Measurements from ENCODE around the gene CRB2. TPM values are rescaled to one million over a fixed set of nuclear protein-coding genes. Genes with fewer than 3 reads are reported as not detected.

The CRB2 gene
- total and polyA plus RNA-seq, 2 donors (not counting 1 experiment from before 2014, with no cell fraction given): 1.4 to 2.4 TPM

GRCh38 chr9:123390337-123391135 lies 34.5 kb downstream of the CRB2 start:
- H3K27me3 ChIP-seq (replicated peaks in 1 of 4; ENCODE audit: control extremely low read depth in 1 of 4, control insufficient read depth in 3 of 4, insufficient read depth in 4 of 4, low read length in 3 of 4): no peaks in the 10 kb centered on the region
- no peak overlapping the region for H3K4me2 ChIP-seq (replicated peaks; ENCODE audit: low read depth, low read length, poor library complexity, severe bottlenecking)
- TF ChIP-seq, protein P1, sequence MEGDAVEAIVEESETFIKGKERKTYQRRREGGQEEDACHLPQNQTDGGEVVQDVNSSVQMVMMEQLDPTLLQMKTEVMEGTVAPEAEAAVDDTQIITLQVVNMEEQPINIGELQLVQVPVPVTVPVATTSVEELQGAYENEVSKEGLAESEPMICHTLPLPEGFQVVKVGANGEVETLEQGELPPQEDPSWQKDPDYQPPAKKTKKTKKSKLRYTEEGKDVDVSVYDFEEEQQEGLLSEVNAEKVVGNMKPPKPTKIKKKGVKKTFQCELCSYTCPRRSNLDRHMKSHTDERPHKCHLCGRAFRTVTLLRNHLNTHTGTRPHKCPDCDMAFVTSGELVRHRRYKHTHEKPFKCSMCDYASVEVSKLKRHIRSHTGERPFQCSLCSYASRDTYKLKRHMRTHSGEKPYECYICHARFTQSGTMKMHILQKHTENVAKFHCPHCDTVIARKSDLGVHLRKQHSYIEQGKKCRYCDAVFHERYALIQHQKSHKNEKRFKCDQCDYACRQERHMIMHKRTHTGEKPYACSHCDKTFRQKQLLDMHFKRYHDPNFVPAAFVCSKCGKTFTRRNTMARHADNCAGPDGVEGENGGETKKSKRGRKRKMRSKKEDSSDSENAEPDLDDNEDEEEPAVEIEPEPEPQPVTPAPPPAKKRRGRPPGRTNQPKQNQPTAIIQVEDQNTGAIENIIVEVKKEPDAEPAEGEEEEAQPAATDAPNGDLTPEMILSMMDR (IDR thresholded peaks at IDR 0.05): no peak
- TF ChIP-seq EZH2 (IDR thresholded peaks at IDR 0.05; ENCODE audit: borderline replicate concordance, insufficient read depth, low read depth, low read length, poor library complexity, severe bottlenecking): no peak
- DNase-seq (no peak), ATAC-seq (ENCODE audit: low read depth) (no peak)
- H3K36me3 ChIP-seq (replicated peaks in 1 of 2; ENCODE audit: control extremely low read depth in 1 of 2, control insufficient read depth in 1 of 2, extremely low read depth in 1 of 2, insufficient read depth in 2 of 2, low read length in 1 of 2): peaks cover 0 to 2% of the 10 kb centered on the region in 2 experiments
- H3K4me3 ChIP-seq (ENCODE audit: control extremely low read depth in 1 of 5, extremely low read depth in 1 of 5, insufficient read depth in 1 of 5, low read depth in 2 of 5, low read length in 4 of 5): no peak overlapping the region
- 94% methylated on average over 20 of the region's 23 CpGs for WGBS (ENCODE audit: insufficient coverage)
- H3K9me3 Mint-ChIP-seq (ENCODE audit: insufficient read depth): no peaks in the 10 kb centered on the region
- intact Hi-C loops (cut with micrococcal nuclease): no loop called here
- H3K9ac ChIP-seq (ENCODE audit: low read length): no peak overlapping the region
- POLR2A ChIA-PET: no interaction called here
- no peaks in the 10 kb centered on the region for H3K4me1 Mint-ChIP-seq
- no peaks in the 10 kb centered on the region for H3K79me2 ChIP-seq (ENCODE audit: control insufficient read depth, insufficient read depth, low read length)
- CTCF ChIA-PET: interaction anchor here (0.8 to 1.7 kb wide), 2 partner anchors 36 to 309 kb away, joined by 3 to 4 read pairs; no protein-coding TSS in a partner anchor
- H3K27ac Mint-ChIP-seq: no peak overlapping the region
- no peaks in the 10 kb centered on the region for H3K4me1 ChIP-seq (ENCODE audit: control insufficient read depth in 2 of 2, insufficient read depth in 2 of 2, low read length in 2 of 2)
- H3K27me3 Mint-ChIP-seq: no peaks in the 10 kb centered on the region
- no peak overlapping the region for H2AFZ ChIP-seq (ENCODE audit: insufficient read depth, low read depth, low read length, poor library complexity, severe bottlenecking)
- peaks cover 0 to 4% (median 0%) of the 10 kb centered on the region in 3 donors for H3K9me3 ChIP-seq (ENCODE audit: control extremely low read depth in 1 of 3, control insufficient read depth in 2 of 3, insufficient read depth in 1 of 3, low read length in 2 of 3)
- no peaks in the 10 kb centered on the region for H4K20me1 ChIP-seq (ENCODE audit: control insufficient read depth, insufficient read depth, low read length, poor library complexity, severe bottlenecking)
- no peak overlapping the region for H3K27ac ChIP-seq (ENCODE audit: low read length in 2 of 2)
- H3K4me3 Mint-ChIP-seq: no peak overlapping the region

DNA sequence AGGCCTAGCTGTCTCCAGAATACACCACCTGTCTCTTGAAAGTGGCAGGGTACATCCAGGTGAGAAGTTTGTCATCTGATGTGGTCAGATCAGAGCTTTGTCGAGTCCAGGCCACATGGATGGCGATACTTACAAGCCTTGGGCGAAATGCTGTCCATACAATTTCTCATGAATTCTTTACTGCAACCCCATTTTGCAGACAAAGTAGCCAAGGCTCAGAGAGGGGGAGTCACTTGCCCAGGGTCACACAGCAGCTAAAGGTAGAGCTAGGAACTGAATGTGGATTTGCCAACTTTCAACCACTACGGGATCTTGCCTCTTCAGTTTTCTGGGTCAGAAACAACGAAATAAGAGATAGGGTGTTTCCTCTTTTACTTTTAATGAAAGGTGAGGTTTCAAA lies 35.2 kb downstream of the CRB2 start:
- no peaks in the 10 kb centered on the region for H3K4me1 ChIP-seq (ENCODE audit: control insufficient read depth in 2 of 2, insufficient read depth in 2 of 2, low read length in 2 of 2)
- Mint-ChIP-seq H3K4me3 (no peak overlapping the region), H3K27ac (no peak overlapping the region), H3K9me3 (ENCODE audit: insufficient read depth) (no peaks in the 10 kb centered on the region), H3K27me3 (no peaks in the 10 kb centered on the region), H3K4me1 (no peaks in the 10 kb centered on the region)
- 100% methylated on average over 2 of the region's 5 CpGs for WGBS (ENCODE audit: insufficient coverage)
- no peaks in the 10 kb centered on the region for H3K27me3 ChIP-seq (replicated peaks in 1 of 4; ENCODE audit: control extremely low read depth in 1 of 4, control insufficient read depth in 3 of 4, insufficient read depth in 4 of 4, low read length in 3 of 4)
- ChIA-PET POLR2A (no interaction called here), CTCF (interaction anchor here (0.6 to 1.7 kb wide), 2 partner anchors 310 to 447 kb away, joined by 3 to 4 read pairs; no protein-coding TSS in a partner anchor)
- no peak overlapping the region for H3K9ac ChIP-seq (ENCODE audit: low read length)
- H3K4me2 ChIP-seq (replicated peaks; ENCODE audit: low read depth, low read length, poor library complexity, severe bottlenecking): no peak overlapping the region
- peaks cover 0 to 2% of the 10 kb centered on the region in 2 experiments for H3K36me3 ChIP-seq (replicated peaks in 1 of 2; ENCODE audit: control extremely low read depth in 1 of 2, control insufficient read depth in 1 of 2, extremely low read depth in 1 of 2, insufficient read depth in 2 of 2, low read length in 1 of 2)
- H3K9me3 ChIP-seq (ENCODE audit: control extremely low read depth in 1 of 3, control insufficient read depth in 2 of 3, insufficient read depth in 1 of 3, low read length in 2 of 3): peaks cover 0 to 4% (median 0%) of the 10 kb centered on the region in 3 donors
- H3K79me2 ChIP-seq (ENCODE audit: control insufficient read depth, insufficient read depth, low read length): no peaks in the 10 kb centered on the region
- TF ChIP-seq EZH2 (IDR thresholded peaks at IDR 0.05; ENCODE audit: borderline replicate concordance, insufficient read depth, low read depth, low read length, poor library complexity, severe bottlenecking): no peak
- TF ChIP-seq, protein P1 (IDR thresholded peaks at IDR 0.05): no peak
- H2AFZ ChIP-seq (ENCODE audit: insufficient read depth, low read depth, low read length, poor library complexity, severe bottlenecking): no peak overlapping the region
- no peak overlapping the region for H3K4me3 ChIP-seq (ENCODE audit: control extremely low read depth in 1 of 5, extremely low read depth in 1 of 5, insufficient read depth in 1 of 5, low read depth in 2 of 5, low read length in 4 of 5)
- intact Hi-C loops (cut with micrococcal nuclease): no loop called here
- no peak overlapping the region for H3K27ac ChIP-seq (ENCODE audit: low read length in 2 of 2)
- H4K20me1 ChIP-seq (ENCODE audit: control insufficient read depth, insufficient read depth, low read length, poor library complexity, severe bottlenecking): no peaks in the 10 kb centered on the region
- no peak for DNase-seq
- no peak for ATAC-seq (ENCODE audit: low read depth)
